ENCODE results near the gene PCED1A.

PCED1A gene

DNA sequence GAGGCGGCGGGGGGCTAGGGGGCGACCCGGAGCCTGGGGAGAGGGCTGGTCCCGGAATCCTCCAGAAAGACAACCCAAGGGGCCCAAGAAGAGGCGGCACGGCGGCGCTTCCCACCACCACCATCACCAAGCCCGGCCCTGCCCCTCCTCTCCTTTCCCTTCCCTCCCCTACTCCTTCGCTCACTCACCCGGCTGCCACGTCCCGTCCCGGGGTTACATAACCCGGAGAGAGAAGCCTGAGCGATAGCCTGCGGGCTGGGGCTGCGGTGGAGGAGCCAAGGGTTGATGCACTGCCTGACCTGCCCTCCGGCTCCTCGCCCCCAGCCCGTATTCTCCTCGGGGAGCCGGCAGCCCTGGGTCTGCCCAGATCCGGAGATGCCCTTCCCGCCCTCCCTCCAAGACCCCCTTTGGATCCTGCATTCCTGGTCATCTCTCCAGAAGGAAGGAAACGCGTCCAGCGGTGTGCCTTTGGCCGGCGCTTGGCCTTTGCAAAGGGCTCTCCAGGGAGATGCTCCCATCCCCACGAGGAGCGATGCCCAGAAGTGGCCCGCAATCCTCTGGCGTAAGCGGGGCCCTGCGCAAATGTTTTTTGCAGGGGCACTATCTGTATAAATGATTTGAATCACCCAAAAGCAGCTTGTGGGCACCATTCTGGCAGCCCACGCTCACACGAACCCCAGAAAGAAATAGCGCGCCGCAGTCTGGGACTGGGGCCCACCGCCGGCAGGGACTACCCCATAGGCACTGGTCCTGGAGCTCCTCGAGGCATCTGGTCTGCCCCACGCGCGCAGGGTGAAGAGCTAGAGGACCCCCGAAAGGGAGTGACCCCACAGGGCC lies 35.4 kb downstream of the PCED1A start:
- DNase-seq (ENCODE audit: low read depth, low spot score) = peak; percentile 48

DNA sequence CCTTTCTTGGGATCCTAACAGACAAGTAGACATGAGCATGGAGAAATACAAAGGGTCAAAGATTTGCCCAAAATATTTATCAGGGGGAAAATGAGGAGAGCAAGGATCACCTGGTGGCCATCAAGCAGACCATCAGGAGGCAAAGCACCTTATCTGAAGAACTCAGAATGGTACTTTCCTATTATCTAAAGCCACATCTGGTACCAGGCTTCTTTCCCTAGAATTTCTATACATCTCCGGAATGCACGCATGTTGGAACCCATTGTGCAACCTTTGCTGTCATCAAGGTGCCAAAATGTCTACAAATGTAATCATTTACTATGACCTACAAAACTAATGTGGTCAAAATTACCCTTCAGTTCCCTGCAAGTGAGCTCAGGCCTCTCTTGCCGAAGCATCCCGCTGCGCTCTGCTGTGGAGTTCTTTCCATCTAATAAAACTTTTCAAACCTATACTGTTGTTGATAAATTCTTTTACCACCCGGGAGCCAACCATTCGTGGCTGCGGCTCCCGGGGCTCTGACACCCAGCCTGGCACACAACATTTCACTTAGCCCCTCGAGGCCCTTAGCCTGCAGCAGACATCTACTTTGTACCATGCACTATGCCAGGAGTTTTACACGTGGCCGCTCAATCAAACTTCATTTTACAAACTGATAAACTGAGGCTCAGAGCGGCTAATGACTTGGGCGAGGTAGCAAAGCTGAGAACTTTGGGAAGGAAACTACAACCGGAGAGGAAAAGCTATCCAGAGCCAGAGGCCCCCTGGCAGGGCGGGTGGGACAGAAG lies 36.2 kb downstream of the PCED1A start:
- no peak for DNase-seq (ENCODE audit: low read depth, low spot score)

DNA sequence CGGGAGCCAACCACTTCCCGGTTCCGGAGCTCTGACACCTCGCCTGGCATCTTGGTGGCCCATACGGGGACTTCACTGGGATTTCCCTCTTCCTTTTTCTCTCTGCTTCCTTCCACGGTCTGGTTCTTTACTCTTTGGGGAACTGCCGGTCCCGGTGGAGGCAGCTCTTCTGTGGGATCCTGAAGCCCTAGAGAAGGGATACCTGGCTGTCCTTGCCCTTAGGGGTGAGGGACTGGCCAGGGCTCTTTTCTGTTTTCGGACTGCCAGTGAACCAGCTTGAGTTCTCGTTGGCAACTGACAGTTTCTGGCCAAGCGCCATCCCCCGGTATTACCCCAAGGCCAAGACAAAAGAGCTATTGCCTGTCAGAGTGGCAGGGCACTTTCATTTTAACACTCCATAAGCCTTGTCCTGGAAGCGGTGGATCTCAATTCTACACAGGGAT lies 39.1 kb downstream of the PCED1A start:
- peak; percentile 26 for DNase-seq (ENCODE audit: low read depth, low spot score)

DNA sequence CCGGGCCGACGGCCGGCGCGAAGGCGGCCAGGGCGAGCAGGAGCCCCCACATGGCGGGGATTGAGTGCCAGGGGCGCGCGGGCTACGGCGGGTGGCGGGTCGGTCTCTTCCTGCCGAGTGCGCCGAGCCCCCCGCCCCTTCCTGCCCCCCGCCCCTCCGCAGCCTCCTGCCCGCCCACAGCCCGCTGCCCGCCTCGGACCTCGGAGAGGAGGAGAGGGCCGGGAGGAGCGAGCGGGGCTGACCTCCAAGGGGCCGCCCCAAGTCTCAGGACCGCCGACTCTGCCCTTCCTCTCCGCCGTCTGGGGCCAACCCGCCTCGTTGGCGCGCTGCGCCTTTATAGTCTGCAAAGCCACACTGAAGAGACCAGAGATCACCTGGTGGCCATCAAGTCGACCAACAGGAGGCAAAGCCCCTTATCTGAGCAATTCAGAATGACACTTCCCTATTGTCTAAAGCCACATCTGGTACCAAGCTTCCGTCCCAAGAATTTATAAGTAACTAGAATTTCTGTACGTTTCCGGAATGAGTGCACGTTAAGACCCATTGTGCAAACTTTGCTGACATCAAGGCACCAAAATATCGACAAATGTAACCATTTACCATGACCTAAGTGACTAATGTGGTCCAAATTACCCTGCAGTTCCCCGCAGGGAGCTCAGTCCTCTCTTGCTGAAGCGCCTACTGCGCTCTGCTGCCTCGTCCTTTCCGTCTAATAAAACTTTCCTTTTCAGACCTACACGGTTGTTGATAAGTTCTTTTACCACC lies 39.8 kb downstream of the PCED1A start, which contains the start of gene CPXM1:
TSS of gene CPXM1 (minus strand) at position 107 of the 765 bp plus-strand sequence. CDS start at position 52, 55 bp downstream.
- peak; percentile 77 for DNase-seq (ENCODE audit: low read depth, low spot score)

DNA sequence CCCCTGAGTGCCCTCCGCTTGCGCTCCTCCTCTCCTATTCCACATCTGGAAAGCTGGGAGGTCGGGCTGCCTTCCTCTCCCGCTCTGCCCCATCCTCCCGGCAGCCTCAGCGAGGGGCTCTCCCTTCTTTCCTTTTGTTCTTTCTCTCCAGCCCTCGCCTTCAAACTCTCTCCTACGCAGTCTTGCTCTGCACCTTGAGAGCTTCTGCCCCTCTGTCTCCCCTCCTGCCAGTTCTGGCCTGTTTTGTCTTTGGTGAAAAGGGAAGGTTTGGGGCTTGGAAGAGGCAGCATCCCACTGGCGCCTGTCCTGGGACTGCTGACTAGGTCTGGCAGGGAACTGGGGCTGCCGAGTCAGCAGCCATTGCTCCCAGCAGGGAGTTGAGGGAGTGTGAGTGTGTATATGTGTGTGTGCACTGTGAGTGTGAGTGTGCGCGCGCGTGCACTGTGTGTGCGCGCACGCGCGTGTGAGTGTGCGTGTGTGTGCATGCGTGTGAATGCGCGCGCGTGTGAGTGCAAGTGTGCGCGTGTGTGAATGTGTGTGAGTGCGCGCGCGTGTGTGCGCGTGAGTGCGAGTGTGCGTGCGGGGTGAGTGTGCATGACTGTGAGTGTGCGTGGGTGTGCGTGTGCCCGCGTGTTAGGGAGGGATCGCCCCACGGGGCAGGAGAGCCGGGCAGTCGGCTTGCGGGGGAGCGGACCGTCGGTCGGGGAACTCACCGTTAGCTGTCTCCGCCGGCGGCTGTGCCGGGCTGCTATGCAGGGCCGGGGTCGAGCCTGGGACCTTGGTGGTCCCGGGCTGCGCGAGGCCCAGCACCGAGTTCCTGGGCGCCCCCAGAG lies 40.6 kb downstream of the PCED1A start:
- DNase-seq (ENCODE audit: low read depth, low spot score) = peak; percentile 52

DNA sequence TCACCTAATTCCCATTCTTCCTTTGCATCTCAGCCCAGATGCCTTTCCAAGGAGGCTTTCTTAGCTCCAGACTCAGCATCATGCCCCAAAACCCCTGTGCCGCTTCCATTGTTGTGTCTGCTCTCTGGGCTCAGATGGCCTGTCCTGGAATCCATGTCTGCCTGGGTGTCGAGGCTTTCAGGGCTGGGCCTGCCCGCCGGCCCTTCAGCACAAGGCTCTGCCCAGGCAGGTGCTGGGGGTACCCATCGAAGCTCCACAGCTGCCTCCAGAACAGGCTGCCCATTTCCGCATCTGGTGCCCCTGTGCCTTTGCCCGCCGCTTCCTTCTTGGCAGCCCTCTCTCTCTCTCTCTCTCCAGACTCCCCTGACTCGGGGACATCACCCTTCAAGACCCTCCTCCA lies 41.2 kb downstream of the PCED1A start:
- DNase-seq (ENCODE audit: low read depth, low spot score) = no peak

DNA sequence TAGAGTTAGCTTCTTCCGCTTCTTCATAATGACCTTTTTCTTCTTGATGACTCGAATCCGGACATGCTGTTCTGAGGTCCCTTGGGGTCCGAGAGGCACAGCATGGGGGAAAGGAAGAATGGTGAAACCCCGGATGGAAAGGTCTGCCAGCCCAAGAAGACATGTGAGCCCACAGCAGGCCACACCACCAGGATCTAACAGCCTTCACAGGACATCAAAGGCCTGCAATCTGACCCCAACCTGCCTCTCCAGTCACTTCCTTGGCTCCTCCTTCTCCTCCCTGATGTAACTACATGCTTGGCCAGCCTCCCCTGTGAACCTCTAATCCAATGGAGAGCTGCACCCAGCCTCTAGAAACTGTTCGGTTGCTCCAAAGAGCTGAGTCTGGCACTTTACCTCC lies 41.6 kb downstream of the PCED1A start:
- peak; percentile 80 for DNase-seq (ENCODE audit: low read depth, low spot score)

DNA sequence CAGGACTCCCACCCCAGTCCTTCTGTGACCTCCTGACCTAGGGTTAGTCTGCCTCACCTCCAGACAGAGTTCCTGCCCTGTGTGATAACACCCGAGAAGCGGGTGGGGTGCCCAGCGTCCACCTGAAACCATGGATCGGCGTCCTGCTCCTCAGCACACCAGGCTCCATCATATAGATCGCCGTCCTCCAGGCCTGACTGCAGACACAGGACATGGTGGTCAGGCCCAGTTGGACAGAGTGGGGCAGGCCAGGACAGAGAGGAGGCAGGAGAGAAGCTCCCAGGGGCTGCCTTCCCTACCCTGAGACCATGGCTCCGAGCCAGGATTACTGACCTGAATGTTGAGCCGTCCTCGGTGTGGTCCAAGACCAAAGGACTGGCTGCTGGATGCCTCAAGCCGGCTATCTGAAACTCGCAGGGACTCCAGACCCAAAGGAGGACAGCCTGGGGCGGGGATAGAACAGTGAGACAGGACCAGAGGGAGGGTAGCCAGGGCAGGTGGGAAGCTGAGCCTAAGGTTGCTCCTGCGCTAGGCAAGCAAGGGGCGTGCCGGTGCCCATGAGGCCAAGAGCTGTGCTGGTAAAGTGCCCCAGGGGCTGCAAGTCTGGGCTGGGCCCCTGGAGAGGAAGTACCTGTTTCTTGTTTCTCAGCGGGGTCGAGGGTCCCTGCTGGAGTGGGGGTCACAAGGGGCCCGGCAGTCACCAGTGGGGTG lies 42.2 kb downstream of the PCED1A start:
- no peak for DNase-seq (ENCODE audit: low read depth, low spot score)

DNA sequence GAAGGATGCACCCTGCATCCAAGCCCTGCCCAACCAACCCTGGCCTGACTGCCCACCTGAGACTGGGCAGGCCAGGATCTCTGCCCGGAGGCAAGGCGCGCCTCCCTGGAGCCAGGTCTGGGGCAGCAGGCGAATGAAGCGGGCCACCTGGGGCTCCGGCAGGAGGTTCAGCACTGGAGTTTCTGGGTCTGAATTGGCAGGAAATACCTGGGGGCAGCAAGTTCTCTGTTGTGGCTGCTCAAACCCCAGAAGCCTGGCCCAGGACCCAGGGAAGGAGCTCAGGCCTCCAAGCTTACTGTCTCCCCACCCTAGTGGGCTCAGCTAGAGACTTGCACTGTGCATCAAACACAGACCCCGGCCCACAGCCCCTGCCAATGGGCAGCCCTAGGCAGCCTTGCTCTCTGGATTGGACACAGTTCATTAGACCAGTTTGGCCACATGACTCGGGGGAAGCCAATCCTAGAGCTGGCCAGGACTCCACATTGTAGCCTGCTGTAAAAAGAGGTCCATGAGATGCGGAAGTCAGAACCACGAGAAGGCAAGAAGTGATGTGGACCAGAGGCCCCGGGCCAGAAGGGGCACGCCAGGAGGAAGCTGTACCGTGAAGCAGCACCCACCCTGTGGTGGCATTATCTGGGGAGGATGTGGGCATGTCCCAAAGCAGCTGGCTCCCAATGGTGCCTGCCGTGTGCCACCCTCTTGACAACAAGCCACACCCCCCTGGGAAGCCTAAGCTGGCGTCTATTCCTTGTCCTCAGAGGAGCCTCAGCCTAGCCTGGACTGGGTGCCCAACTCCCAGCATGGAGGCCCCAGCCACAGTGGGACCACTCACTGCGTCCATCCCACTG lies 43.1 kb downstream of the PCED1A start:
- DNase-seq (ENCODE audit: low read depth, low spot score) = no peak

DNA sequence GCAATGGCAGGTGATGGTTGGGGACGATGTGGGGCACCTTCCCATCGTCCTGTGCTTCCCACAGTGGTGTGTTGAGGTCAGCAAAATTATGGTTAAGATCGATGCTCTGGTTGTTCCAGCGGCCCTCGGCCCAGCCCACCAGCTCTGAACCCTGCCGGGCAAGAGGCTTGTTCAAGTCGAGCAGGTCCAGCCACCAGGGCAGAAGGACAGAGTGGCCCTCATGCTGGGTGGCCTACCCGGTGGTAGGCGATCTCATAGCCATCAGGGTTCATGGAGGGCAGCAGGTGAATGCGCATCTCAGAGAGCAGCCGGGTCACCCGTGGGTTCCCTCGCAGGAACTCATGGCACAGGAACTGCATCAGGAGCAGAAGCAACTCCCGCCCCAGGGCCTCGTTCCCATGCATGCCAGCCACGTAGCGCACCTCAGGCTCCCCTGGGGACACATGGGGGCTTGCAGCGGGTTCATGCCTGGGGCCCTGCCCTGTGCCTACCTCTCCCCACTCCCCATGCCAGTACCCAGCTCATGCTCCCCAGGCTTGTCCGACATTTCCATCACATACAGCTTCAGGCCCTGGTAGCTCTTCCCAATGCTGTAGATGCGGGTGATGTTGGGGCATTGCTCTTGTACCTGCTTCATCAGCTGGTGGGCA lies 44.3 kb downstream of the PCED1A start:
- no peak for DNase-seq (ENCODE audit: low read depth, low spot score)

DNA sequence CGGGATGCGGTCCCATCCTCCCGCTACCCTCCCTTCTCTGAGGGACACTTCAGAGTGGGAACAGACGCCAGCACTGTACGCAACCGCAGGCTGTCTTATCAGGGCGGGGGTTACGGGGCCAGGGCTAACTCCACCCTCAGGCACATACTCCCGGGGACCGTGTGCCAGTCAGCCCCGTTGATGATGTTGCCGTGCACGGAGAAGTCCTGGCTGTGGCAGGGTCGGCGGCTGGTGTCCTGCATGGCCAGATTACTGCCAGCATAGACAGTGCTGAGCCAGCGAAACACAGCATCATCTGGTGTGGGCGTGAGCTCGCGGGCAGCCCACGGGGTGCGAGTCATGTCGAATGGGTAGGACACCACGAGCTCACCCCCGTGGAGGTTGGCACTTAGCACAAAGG lies 45.0 kb downstream of the PCED1A start:
- DNase-seq (ENCODE audit: low read depth, low spot score) = no peak

DNA sequence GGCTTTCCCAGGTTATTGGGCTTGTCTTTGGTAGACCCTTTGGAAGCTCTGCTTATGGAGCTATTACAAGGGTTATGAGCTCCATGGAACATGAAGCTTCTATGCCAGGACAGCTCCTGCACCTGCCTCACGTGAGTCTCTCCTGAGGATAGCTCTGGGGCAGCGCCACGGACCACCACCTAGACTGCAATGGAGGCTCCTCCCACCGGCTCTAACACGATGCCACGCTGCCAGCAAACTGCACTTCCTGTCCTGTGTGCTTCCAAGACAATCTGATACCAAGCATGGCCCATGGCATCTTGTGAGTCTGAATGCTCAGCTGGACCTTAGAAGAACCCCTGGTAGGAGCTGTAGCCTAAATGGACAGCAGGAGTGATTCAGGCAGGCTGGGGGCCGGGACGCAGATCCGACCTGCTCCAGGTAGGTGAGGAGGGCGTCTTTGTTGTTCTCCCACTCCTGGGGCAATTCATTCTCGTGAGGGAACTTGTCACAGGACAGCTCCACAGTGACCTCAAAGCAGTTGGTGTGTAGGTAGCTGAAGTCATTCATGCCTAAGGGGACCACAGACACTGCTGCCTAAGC lies 45.5 kb downstream of the PCED1A start:
- DNase-seq (ENCODE audit: low read depth, low spot score) = no peak

DNA sequence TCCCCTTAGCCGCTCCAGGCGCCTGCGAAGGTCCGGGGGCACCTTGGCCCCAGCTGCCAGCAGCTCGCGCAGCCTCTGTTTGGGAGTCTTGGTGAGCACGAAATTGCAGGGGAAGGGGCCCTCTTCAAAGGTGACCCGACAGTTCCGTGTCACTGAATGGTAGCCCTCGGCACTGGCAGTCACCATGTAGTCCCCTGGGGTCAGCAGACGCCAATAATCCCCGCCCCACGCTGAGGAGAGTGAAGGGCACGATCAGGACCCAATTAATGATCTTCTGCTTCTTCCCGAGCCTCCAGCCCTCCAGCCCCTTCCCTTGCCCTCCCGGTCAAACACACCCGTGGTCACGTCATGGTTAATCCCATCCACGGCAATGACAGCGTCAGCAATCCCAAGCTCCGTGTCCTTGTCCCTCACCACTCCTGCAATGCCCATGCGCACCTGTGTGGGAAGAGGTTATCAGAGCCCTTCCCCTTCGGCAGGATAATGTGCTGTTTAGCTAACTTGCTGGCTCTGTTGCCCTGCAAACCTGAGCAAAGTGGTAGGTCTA lies 46.2 kb downstream of the PCED1A start:
- no peak for DNase-seq (ENCODE audit: low read depth, low spot score)

DNA sequence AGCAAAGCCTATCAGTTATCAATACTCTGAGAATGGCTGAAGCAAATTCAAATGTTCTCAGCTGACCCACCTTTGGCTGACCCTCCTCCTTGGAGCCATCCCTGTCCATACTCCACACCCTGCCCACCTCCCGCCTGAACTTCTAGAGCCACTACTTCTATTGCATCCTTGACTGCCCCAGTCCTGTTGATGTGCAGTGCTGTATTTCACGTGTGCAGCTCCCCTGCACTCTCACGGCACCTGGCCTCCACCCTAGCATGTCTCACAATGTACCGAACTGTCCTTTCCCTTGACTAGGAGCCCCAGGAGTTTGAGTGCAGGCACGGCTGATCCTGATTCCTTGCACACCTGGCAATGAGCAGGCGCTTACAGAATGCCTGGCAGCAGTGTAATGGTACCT lies 47.0 kb downstream of the PCED1A start:
- no peak for DNase-seq (ENCODE audit: low read depth, low spot score)
